GM12892 (cell line): Measurements from ENCODE around the gene HSPA12B.

Experiments
- POLR2A ChIP-seq: IDR thresholded peaks from 2 replicates; pipeline ENCODE4 v1.6.1; 2011; ENCODE audit warnings: low read depth, low read length, control low read depth
- POLR2AphosphoS5 ChIP-seq: IDR thresholded peaks from 2 replicates; pipeline ENCODE4 v1.6.1; 2011; ENCODE audit warnings: low read depth, low read length, control low read depth
- TAF1 ChIP-seq: IDR thresholded peaks from 2 replicates; pipeline ENCODE4 v1.6.1; 2011; ENCODE audit warnings: low read depth, mild to moderate bottlenecking, control low read depth, low read length, borderline replicate concordance

- TF ChIP-seq POLR2A = no peak
- no peak for TF ChIP-seq TAF1
- TF ChIP-seq POLR2AphosphoS5 = no peak
These were observed 11.9 kb upstream of the HSPA12B start for GRCh38 chr20:3720626-3721025.
